Measurements from ENCODE around the gene RPS6KA5. TPM values are rescaled to one million over a fixed set of nuclear protein-coding genes. Genes with fewer than 3 reads are reported as not detected.

Gene RPS6KA5
- total and polyA plus RNA-seq, 9 of the 15 experiments (the other 6 are each of a cell fraction or from before 2014, with no cell fraction given) = 0.88 to 7.7 (median 4.7) TPM

DNA sequence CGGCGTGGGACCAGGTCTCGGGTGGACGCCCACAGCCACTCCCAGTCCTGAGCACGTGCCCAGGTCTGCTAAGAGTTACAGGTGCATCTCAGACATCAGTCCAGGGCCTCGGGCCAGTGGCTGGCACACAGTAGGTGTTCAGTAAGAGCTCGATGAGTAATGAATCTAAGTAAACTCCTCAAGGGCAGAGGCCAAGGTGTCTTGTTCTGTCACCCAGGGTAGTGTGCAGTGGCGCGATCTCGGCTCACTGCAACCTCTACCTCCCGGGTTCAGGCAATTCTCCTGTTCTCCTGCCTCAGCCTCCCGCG is 255.4 kb downstream of the RPS6KA5 start:
- no peaks in the 10 kb centered on the region for H3K9me1 ChIP-seq (ENCODE audit: control insufficient read depth, insufficient read depth, low read length)
- no peak overlapping the region for H2AFZ ChIP-seq (ENCODE audit: low read depth, low read length)
- peaks cover 11% of the 10 kb centered on the region; the same call in 2 of the 3 replicates for H3K36me3 ChIP-seq (ENCODE audit: control insufficient read depth, insufficient read depth, low read length)
- CTCF ChIA-PET (ENCODE audit: low intra/inter-chr PET ratio) = no interaction called here
- H3K27ac ChIP-seq (ENCODE audit: extremely low read depth, low read depth, low read length) = peak overlapping the region; percentile 97
- H3K9ac ChIP-seq (ENCODE audit: insufficient read depth in 1 of 2, low read depth in 2 of 2, low read length in 2 of 2) = peak overlapping the region; percentile 89
- peaks cover 89% of the 10 kb centered on the region for H3K79me2 ChIP-seq (ENCODE audit: control insufficient read depth, insufficient read depth, low read length)
- no peak overlapping the region for H3K4me3 ChIP-seq
- H3K4me1 ChIP-seq (replicated peaks in 1 of 2; ENCODE audit: control insufficient read depth in 2 of 2, insufficient read depth in 2 of 2, low read length in 2 of 2) = peaks cover 72 to 83% of the 10 kb centered on the region in 2 experiments
- POLR2A ChIA-PET = interaction anchor here (2.6 kb wide), 1 partner anchor 10 kb away, joined by 10 read pairs; no protein-coding TSS in a partner anchor
- no peaks in the 10 kb centered on the region; the same call in 1 of the 2 replicates for H4K20me1 ChIP-seq (replicated peaks; ENCODE audit: control insufficient read depth, insufficient read depth, low read length)
- no TSS peak for BruUV-seq (replicated peaks)
- 65% methylated on average over 12 of the region's 13 CpGs for WGBS (ENCODE audit: insufficient coverage, low coverage, missing lambda C conversion rate)
- H3K27me3 ChIP-seq (ENCODE audit: control insufficient read depth in 2 of 2, insufficient read depth in 2 of 2, low read length in 2 of 2) = no peaks in the 10 kb centered on the region
- FAIRE-seq (no peak), ATAC-seq (no peak), DNase-seq (ENCODE audit: extremely low read depth in 1 of 4, low spot score in 3 of 4) (no peak)
- intact Hi-C loops (cut with micrococcal nuclease) (loop anchor here (5.0 kb wide), 1 partner anchor 423 kb away; no protein-coding TSS in a partner anchor), in situ Hi-C loops (cut with MboI) (no loop called here)
- 0 out of 2 replicates have a peak overlapping the region, but pooled peaks have one; percentile 3 for H3K4me2 ChIP-seq (ENCODE audit: insufficient read depth, low read length)
- H3K9me3 ChIP-seq (replicated peaks; ENCODE audit: control insufficient read depth, insufficient read depth, low read depth, low read length) = no peaks in the 10 kb centered on the region
- TF ChIP-seq RBBP5 (IDR thresholded peaks at IDR 0.05; ENCODE audit: borderline replicate concordance, insufficient read depth, low read length, poor library complexity, severe bottlenecking) (peak; percentile 9), CHD4 (IDR thresholded peaks at IDR 0.05; ENCODE audit: insufficient read depth, insufficient replicate concordance, low read depth, low read length, poor library complexity, severe bottlenecking) (no peak), ZKSCAN8 (CRISPR knock-in tag; IDR thresholded peaks at IDR 0.05) (no peak), ZKSCAN1 (IDR thresholded peaks at IDR 0.05; ENCODE audit: low read depth, low read length) (peak; percentile 92), U2AF1 (optimal IDR thresholded peaks at IDR 0.05; ENCODE audit: low read depth, low read length) (no peak)
